Activated T-cell treated with anti-CD3 and anti-CD28 coated beads, Interleukin-2, amount 50 U/mL, for 1 hour (primary cell): ENCODE measurements around the gene UBALD2.
"Not testable (repeated sequence)": the region's sequence is repeated elsewhere in the genome, so short reads cannot be mapped to it uniquely, and the experiment has no call there.

Source experiments
- DNase-seq: peaks from one replicate; pipeline ENCODE4 v3.0.0-alpha.2; 2020

Gene UBALD2

GRCh38 chr17:76264755-76265623 lies at the start of gene UBALD2:
Gene UBALD2 (plus strand): TSS chr17:76265348. CDS start chr17:76265506, 158 bp downstream.
- peak; percentile 97 for DNase-seq

GRCh38 chr17:76217081-76217480 lies 48.1 kb upstream of the UBALD2 start:
- no peak for DNase-seq

- DNase-seq = no peak
Observed at GRCh38 chr17:76219670-76220383, 45.3 kb upstream of the UBALD2 start.

DNA sequence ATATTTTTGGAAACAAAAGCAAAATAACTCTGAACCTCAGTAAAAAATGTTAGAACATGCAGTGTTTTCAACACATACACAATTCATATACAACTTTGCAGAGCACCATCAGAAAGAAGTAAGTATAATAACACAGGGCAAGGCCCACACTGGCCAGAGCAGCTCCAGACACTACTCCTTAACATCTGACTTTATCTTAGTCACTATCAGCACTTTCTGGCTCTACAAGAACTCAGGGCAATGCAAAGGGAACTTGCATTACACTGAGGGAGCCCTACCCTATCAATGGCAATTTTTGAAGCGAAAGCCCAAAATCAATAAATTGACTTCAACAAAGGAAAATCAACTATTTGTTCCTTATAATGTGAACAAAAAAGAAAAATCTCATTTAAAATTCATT lies 41.3 kb upstream of the UBALD2 start:
- DNase-seq = no peak

- not testable (repeated sequence) for DNase-seq
Observed at GRCh38 chr17:76225373-76226086, 39.6 kb upstream of the UBALD2 start.

- DNase-seq = not testable (repeated sequence)
Observed at GRCh38 chr17:76226749-76227148, 38.4 kb upstream of the UBALD2 start.

GRCh38 chr17:76232342-76232741 lies 32.8 kb upstream of the UBALD2 start:
- DNase-seq = no peak

DNA sequence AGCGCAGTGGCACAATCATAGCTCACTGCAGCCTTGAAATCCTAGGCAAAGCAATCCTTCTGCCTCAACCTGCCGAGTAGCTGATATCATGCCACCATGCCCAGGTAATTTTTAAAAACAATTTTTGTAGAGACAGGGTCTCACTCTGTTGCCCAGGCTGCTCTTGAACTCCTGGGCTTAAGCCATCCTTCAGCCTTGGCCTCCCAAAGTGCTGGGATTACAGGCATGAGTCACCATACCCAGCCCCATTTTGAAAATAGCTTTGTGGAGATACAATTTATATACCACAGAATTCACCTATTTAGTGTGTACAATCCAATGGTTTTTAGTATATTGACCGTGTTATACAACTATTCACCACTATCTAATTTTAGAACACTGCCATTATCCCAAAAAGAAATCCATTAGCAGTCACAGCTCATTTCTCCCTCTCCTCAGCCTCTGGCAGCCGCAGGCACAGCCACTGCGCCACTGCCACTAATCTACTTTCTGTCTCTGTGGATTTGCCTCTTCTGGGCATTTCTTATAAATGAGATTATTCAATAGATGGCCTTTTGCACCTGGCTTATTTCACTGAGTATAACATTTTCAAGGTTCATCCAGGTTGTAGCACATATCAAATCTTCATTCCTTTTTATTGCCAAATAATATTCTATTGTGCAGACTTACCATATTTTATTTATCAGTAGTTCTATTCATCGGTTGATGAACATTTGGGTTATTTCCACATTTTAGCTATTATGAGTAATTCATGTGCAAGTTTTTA lies 31.4 kb upstream of the UBALD2 start:
- DNase-seq = no peak

DNA sequence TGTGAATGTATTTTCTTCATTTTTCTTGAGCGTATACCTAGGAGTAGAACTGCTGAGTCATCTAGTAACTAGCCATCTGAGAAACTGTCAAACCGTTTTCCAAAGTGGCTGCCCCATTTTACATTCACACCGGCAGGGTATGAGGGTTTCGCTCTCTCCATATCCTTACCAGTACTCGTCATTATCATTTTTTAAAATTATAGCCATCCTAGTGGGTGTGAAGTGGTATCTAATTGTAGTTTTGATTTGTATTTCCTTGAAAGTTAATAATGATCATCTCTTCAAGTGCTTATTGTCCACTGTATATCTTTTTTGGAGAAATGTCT lies 30.8 kb upstream of the UBALD2 start:
- DNase-seq = no peak

DNA sequence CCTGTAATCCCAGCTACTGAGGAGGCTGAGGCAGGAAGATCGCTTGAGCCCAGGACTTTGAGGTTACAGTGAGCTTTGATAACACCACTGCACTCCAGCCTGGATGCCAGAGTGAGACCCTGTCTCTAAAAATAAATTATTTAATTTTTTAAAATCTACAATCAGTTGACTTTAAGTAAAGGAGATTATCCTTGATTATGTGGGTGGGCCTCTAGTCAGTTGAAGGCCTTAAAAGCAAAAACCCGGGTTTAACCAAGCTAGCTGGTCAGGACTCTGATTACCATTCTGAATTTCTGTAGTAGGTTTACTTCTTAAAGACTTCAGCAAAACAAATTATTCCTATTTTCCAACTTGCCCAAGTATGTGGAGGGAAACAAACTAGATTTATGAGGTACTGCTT lies 29.3 kb upstream of the UBALD2 start:
- DNase-seq = no peak

GRCh38 chr17:76236603-76237002 lies 28.5 kb upstream of the UBALD2 start:
- DNase-seq = no peak

GRCh38 chr17:76237859-76238313 lies 27.3 kb upstream of the UBALD2 start:
- DNase-seq = no peak

DNA sequence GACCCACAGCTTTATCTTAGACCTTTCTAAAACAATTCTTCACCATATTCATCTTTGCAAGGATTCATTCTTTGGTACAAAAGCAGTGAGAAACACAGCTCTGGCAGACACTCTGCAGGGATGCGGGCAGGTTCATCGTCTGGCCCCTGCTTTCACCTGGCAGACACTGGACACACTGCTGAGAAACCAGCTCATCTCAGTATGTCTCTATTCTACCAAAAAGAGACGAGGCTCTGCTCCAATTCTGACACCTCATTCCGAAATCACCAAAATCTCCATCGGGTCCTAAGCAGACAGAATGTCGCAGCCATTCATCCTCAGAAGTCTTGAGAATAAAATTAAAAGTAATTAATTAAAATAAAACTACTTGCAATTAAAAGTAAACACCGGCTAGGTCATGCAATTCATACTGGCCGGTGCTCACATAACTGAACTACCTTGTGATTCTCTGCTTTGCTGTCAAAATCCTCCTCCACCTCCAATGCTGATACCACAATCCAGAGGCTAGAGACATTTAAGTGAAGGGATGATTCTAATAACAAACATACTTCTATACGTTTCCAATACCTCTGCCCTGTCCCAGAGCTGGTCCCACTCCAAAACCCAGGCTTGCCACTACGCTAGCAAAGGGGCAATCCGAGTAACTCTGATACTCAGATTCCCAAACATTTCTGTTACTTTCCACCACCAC lies 26.2 kb upstream of the UBALD2 start:
- no peak for DNase-seq

DNA sequence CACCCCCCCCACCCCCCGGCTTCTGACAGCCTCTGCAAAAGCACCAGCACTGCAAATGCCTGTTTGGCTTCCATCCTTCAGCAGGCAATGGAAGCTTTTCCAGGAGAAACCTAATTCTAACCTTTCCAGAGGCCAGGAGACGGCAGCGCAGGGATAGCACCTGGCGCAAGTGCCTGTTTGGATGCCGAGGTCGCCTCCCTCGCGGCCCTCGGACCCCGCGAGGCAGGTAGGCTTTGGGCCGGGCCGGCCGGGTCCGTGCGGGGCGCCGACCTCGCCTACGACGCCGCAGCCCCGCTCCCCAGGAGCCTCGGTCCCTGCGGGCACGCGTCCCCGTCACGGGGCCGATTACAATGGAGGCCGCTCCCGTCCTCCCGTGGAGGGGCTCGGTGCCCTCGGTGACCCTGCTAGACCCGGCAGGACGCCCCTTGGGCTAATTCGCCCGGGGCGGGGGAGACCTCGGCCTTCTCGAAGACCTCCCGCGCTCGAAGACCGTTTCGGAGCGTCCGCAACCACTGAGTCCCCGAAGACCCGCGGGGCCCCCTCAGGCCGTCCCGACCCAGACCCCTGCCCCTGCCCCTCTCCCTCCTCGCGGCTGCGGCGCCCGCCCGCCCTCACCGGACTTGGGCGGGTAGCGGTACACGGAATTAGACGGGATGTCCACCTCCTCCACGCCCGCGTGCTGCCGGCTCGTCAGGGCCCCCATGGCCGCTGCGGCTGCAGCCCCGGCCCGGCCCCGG lies 25.4 kb upstream of the UBALD2 start:
- DNase-seq = peak; percentile 42

DNA sequence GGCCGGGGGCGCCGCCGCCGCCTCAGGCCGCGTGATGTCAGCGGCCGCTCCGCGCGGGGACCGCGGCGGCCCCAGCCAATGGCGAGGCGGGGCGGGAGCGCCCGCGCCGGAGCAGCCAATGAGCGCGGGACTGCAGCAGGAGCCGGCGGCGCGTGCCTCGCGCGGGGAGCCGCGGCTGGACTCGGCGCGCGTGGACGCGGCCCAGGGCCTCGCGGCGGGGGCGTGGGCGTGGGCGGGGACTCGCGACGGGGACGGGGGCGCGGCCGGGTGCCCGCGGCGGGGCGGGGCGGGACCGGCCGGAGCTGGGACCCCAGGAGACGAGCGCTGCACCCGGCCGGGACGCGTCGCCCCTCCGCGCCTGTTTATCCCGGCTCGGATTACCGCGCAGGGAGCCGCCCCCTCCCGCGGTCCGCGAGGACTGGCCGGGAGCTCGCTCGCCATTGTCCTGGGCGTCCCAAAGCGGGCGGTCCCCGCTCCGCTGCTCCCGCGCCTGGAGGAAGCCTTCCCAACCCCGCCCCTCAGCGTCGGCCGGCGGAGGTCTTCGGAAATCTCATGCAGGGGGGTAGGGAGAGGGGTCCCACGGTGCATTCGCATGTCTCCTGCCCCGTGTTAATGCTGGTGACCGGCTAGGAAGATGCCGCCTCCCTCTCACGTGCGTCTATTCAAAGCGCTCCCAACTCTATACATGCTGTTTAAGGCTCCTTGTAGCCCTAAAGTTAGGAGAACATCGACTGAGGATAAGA lies 24.5 kb upstream of the UBALD2 start, which contains the start of gene RNF157:
RNF157 (minus strand) TSS at position 33 of the 743 bp plus-strand sequence. CDS start 253 bp downstream, outside the sequence.
- DNase-seq = peak; percentile 75

DNA sequence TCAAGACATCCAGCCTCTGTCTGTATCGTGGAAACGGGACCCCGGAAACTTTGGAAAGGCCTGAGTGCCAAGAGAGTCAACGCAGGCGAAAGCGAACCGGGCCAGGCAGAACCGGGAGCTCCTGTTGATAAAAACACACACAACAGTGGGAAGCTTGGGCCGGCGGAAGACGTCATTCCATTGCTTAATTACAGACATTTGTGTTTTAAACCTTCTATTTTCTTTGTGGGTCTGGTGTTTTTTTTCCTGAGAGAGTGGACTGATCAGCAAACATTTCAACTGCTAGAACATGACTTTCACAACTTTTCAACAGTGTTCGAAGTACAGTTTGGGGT lies 24.0 kb upstream of the UBALD2 start:
- DNase-seq = no peak

DNA sequence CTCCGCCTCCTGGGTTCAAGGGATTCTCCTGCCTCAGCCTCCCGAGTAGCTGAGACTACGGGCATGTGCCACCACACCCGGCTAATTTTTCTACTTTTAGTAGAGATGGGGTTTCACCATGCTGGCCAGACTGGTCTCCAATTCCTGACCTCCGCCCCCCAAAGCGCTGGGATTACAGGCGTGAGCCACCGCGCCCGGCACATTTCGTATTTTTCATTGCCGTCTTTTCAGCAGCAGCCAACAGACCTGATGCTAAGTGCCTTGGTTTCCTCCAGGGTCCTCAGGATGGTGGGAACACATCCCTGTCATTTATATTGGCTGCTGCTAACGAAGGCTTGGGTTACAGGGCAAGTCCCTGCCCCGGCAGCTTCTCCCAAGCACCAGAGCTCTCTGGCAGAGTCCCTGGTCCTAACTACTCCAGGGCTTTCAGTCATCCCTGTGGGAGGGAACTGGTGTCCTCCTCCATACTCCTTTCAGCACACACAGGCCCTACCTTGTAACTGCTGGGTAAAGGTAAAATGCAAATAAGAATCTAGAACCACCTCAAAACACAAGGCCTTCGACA lies 23.4 kb upstream of the UBALD2 start:
- DNase-seq = no peak

DNA sequence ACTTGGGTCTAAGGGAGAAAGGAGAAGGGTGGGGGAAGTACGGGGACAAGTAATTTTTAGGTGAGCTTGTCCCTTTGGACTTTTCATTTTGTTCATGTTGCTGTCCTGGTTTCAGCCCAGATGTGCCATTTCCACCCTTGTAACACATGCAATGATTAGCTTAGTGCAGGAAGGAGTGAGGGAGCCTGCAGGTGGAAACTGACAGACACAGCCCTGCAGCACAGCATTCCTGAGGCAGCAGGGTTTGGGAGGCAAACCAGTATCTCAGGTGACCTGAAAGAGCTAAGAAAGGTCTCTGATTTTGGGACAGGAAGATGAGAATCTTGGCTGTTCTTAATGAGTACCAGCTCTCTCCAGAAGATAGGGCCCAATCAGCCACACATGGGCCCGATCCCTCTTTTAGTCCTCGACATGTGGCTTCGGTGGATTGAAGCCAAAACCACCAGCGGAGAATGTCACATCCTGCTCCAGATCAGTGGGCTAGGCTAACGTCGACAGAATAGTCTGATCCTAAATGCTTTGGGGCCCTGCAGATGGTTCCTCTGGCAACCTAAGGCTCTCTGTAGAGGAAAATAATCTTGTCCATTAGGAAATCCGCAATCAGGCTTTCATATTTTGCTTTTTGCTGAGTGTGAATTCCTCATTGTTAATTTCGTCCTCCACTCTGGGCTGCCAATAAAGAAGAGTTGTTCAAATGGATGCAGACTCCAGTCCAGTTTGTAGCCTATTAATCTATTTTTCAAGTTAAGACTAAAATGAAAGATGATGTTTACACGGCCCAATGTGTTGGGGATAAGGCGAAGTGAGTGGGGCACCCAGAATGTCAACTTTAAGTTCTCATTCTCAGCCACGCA lies 21.1 kb upstream of the UBALD2 start:
- DNase-seq = no peak

DNA sequence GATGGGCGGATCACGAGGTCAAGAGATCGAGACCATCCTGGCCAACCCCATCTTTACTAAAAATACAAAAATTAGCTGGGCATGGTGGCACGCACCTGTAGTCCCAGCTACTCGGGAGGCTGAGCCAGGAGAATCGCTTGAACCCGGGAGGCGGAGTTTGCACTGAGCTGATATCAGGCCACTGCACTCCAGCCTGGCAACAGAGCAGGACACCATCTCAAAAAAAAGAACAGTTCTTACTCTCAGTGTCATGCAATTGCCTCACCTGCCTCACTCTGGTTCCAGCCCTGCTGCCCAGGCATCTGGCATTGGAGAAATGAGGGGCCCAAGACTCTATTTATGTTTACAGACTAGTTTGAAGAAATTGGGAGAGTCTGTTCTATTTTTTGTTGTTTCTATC lies 20.4 kb upstream of the UBALD2 start:
- DNase-seq = not testable (repeated sequence)
